Common myeloid progenitor, CD34-positive (primary cell): ENCODE results near the gene FHIT.

Source experiments
- CTCF ChIA-PET: fragments of 350-600 bp; sonication (Branson Sonifier 250); formaldehyde crosslinking; loops from one replicate; lab custom pipeline; 2021; ENCODE audit warnings: antibody characterized with exemption; lab: Charles Lee
- POLR2A ChIA-PET: fragments of 350-600 bp; sonication (Branson Sonifier 250); formaldehyde crosslinking; loops from one replicate; lab custom pipeline; 2021; ENCODE audit warnings: antibody characterized with exemption; lab: Charles Lee
- DNase-seq, 3 donors: peaks; one replicate each; pipeline versions ENCODE4 v3.0.0 to v3.0.0-alpha.2; 2013
- H3K27ac ChIP-seq, 2 experiments: 1 replicate in 1 of 2; 2 replicates in 1 of 2; pipeline ENCODE4 v1.7.0; 2013; ENCODE audit warnings: inconsistent platforms in 2 of 2, low read length in 2 of 2, mild to moderate bottlenecking in 2 of 2, low read depth in 1 of 2, moderate library complexity in 1 of 2; ENCODE audit not compliant: severe bottlenecking in 2 of 2, insufficient read depth in 1 of 2, poor library complexity in 1 of 2
- H3K27me3 ChIP-seq, 5 experiments: replicated peaks in 2 of 5; 1 replicate in 3 of 5; 2 replicates in 2 of 5; pipeline versions ENCODE4 v1.6.1 to v1.7.0; 2013; ENCODE audit warnings: low read length in 4 of 5, mild to moderate bottlenecking in 2 of 5, moderate library complexity in 2 of 5, inconsistent platforms in 1 of 5; ENCODE audit not compliant: insufficient read depth in 5 of 5, control insufficient read depth in 4 of 5
- H3K36me3 ChIP-seq, 4 experiments: 1 replicate in 2 of 4; 2 replicates in 2 of 4; pipeline versions ENCODE4 v1.6.1 to v1.7.0; 2013; ENCODE audit warnings: low read length in 3 of 4, control low read depth in 1 of 4, mild to moderate bottlenecking in 1 of 4; ENCODE audit not compliant: control insufficient read depth in 4 of 4, insufficient read depth in 4 of 4
- H3K4me1 ChIP-seq, 4 experiments: 1 replicate in 3 of 4; 2 replicates in 1 of 4; pipeline versions ENCODE4 v1.6.1 to v1.7.1; 2013; ENCODE audit warnings: low read length in 3 of 4, mild to moderate bottlenecking in 3 of 4, control low read depth in 1 of 4, inconsistent platforms in 1 of 4, moderate library complexity in 1 of 4; ENCODE audit not compliant: control insufficient read depth in 4 of 4, insufficient read depth in 4 of 4; ENCODE audit errors: control extremely low read depth in 1 of 4
- H3K4me3 ChIP-seq, 7 experiments: 1 replicate in 4 of 7; 2 replicates in 3 of 7; pipeline versions ENCODE4 v1.5.1 to v1.7.0; 2013; ENCODE audit warnings: mild to moderate bottlenecking in 7 of 7, low read length in 6 of 7, moderate library complexity in 6 of 7, inconsistent platforms in 2 of 7, low read depth in 2 of 7, control low read depth in 1 of 7; ENCODE audit not compliant: insufficient read depth in 4 of 7, control insufficient read depth in 1 of 7; ENCODE audit errors: extremely low read depth in 1 of 7
- H3K9me3 ChIP-seq, 5 experiments: 1 replicate in 4 of 5; 2 replicates in 1 of 5; pipeline versions ENCODE4 v1.6.1 to v1.7.1; 2013; ENCODE audit warnings: low read length in 4 of 5, mild to moderate bottlenecking in 2 of 5, inconsistent platforms in 1 of 5, low read depth in 1 of 5, moderate library complexity in 1 of 5; ENCODE audit not compliant: control insufficient read depth in 4 of 5, insufficient read depth in 2 of 5; ENCODE audit errors: control extremely low read depth in 1 of 5
- WGBS: methylation state at CpG from one replicate; pipeline ENCODE4 v1.1.5; 2013; ENCODE audit not compliant: insufficient coverage; 5-methylcytosine and 5-hydroxymethylcytosine counted together

Gene FHIT

DNA sequence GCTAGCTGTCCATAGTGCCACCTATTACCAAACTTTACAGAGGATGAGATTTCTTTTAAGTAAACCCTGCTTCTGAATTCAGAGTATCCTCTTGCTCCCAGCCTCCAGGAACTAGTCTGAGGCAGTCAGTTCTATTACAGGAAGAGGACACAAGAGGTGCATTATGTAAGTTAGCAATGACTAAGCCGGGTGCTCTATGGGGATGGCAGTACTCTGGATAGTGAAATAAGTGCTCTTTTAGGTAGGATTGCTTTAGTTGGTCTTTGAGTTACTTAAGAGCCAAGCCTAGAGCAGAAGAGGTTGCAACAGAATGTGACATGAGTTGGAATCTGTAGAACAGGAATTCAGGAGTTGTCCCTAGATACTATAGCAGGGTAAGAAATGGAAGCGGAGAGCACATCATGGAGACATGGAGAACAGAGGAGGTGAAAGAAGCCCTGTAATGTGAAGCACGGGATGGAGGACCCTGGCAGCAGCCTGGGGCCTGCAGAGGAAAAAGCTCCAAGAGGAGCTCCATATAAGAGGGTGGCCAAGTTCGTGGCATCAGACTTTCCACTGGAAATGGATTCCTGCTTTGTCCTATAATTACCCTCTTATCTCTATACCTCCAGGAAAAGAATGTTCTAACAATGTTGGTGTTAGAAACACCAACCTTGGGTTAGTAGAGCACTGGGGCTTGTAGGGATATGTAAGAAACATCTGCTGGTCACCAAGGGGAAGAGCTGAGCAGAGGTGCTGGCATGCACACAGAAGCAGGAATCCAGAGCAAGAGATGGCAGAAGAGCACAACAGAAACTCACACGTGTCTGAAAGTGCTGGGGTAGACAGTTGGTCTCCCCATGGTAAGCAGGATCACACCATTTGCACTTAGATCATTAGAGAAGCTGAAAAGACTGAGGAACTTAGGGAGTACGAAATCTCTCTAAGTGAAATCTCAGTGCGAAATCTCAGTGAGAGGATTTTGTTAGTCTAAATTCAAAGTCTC lies 851.1 kb downstream of the FHIT start:
- CTCF ChIA-PET: no interaction called here
- no peaks in the 10 kb centered on the region for H3K27me3 ChIP-seq
- 100% methylated on average over 5 of the region's 7 CpGs for WGBS
- H3K27ac ChIP-seq: no peak overlapping the region
- POLR2A ChIA-PET: no interaction called here
- H3K4me3 ChIP-seq: no peak overlapping the region
- no peaks in the 10 kb centered on the region for H3K36me3 ChIP-seq
- H3K4me1 ChIP-seq: no peaks in the 10 kb centered on the region
- DNase-seq: no peak
- peaks cover 0 to 4% (median 0%) of the 10 kb centered on the region in 5 experiments for H3K9me3 ChIP-seq

- H3K4me3 ChIP-seq: no peak overlapping the region
- no peak overlapping the region for H3K27ac ChIP-seq
- no peaks in the 10 kb centered on the region for H3K27me3 ChIP-seq
- H3K36me3 ChIP-seq: no peaks in the 10 kb centered on the region
- no CpG with 5 or more reads among the region's 3 CpGs for WGBS
- no peaks in the 10 kb centered on the region for H3K4me1 ChIP-seq
- H3K9me3 ChIP-seq: peaks cover 0 to 4% (median 0%) of the 10 kb centered on the region in 5 experiments
- POLR2A ChIA-PET: no interaction called here
- DNase-seq: no peak
- CTCF ChIA-PET: no interaction called here
Observed at GRCh38 chr3:60399292-60399691, 852.0 kb downstream of the FHIT start.

- H3K27ac ChIP-seq: no peak overlapping the region
- CTCF ChIA-PET: no interaction called here
- peaks cover 0 to 4% (median 0%) of the 10 kb centered on the region in 5 experiments for H3K9me3 ChIP-seq
- POLR2A ChIA-PET: no interaction called here
- no peaks in the 10 kb centered on the region for H3K27me3 ChIP-seq
- no peaks in the 10 kb centered on the region for H3K36me3 ChIP-seq
- no peak for DNase-seq
- H3K4me1 ChIP-seq: no peaks in the 10 kb centered on the region
- WGBS: 96% methylated on average over 3 of the region's 4 CpGs
- no peak overlapping the region for H3K4me3 ChIP-seq
Observed at GRCh38 chr3:60395173-60395762, 856.0 kb downstream of the FHIT start.

DNA sequence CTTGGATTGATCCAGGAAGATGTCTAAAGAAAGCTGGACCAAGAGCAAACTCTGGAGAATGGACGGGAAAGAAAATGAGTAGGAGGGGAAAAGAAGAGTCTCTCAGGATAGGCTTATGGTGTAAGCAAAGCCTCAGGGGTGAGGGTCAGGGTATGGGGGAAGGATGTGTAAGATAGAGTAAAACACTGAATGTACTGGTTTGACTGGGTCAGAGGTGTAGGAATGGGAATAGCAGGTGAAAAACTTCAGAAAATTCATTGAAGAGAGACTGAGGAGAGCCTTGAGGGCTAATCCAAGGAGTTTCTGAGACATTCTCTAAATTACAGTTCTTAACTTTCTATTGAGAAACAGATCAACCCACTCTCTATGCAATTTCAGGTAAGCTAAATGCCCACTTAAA lies 857.3 kb downstream of the FHIT start:
- POLR2A ChIA-PET: no interaction called here
- no peak overlapping the region for H3K27ac ChIP-seq
- H3K27me3 ChIP-seq: no peaks in the 10 kb centered on the region
- no peaks in the 10 kb centered on the region for H3K36me3 ChIP-seq
- H3K9me3 ChIP-seq: peaks cover 0 to 4% (median 0%) of the 10 kb centered on the region in 5 experiments
- no peak for DNase-seq
- CTCF ChIA-PET: no interaction called here
- no peaks in the 10 kb centered on the region for H3K4me1 ChIP-seq
- H3K4me3 ChIP-seq: no peak overlapping the region
- WGBS: 100% methylated on average over 1 of the region's 1 CpG

DNA sequence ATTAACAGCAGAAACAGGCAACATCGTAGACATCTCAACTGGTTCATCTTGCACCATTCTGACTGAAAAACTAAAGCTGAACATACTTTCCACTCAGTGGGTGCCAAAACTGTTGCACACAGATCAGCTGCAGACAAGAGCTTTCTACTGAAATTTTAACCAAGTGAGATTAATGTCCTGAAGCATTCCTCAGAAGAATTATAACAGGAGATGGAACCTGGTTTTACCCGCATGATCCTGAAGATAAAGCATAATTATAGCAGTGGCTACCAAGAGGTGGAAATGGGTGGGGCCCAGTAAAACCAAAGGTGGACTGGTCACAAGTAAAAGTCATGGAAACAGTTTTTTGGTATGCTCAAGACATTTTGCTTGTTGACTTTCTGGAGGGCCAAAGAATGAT lies 858.8 kb downstream of the FHIT start:
- no peak overlapping the region for H3K4me3 ChIP-seq
- H3K27ac ChIP-seq: no peak overlapping the region
- H3K9me3 ChIP-seq: no peaks in the 10 kb centered on the region
- no peaks in the 10 kb centered on the region for H3K27me3 ChIP-seq
- CTCF ChIA-PET: no interaction called here
- POLR2A ChIA-PET: no interaction called here
- WGBS: 95% methylated on average over 2 of the region's 2 CpGs
- no peak for DNase-seq
- no peaks in the 10 kb centered on the region for H3K4me1 ChIP-seq
- H3K36me3 ChIP-seq: no peaks in the 10 kb centered on the region

- Histone ChIP-seq H3K27ac (no peak overlapping the region), H3K36me3 (no peaks in the 10 kb centered on the region), H3K4me3 (no peak overlapping the region), H3K9me3 (no peaks in the 10 kb centered on the region), H3K27me3 (no peaks in the 10 kb centered on the region), H3K4me1 (no peaks in the 10 kb centered on the region)
- CTCF ChIA-PET: no interaction called here
- DNase-seq: no peak
- WGBS: no CpG with 5 or more reads among the region's 1 CpG
- POLR2A ChIA-PET: no interaction called here
Observed at GRCh38 chr3:60391292-60391691, 860.0 kb downstream of the FHIT start.

DNA sequence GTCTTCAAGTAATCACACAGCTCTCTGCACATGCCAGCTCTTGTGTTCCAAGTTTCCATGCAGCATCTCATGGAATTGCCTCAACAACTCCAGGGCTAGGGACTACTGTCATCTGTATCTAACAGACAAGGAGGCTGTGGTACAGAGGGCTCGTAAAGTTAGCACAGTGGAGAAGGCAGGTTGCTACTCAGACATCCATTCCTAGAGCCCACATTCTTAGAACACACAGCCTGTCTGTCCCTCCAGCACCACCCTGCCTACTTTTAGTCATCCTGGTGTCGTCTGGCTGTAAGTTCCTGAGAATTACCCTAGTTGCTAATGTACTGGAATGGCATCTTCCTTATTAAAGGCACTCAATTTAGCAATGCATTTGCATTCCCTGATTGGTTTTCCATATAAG lies 862.5 kb downstream of the FHIT start:
- Histone ChIP-seq H3K36me3 (no peaks in the 10 kb centered on the region), H3K9me3 (no peaks in the 10 kb centered on the region), H3K4me1 (no peaks in the 10 kb centered on the region), H3K27ac (no peak overlapping the region), H3K27me3 (no peaks in the 10 kb centered on the region), H3K4me3 (no peak overlapping the region)
- 100% methylated on average over 2 of the region's 2 CpGs for WGBS
- CTCF ChIA-PET: no interaction called here
- POLR2A ChIA-PET: no interaction called here
- no peak for DNase-seq
